ENCODE results near the gene AFAP1L1.

Gene AFAP1L1

DNA sequence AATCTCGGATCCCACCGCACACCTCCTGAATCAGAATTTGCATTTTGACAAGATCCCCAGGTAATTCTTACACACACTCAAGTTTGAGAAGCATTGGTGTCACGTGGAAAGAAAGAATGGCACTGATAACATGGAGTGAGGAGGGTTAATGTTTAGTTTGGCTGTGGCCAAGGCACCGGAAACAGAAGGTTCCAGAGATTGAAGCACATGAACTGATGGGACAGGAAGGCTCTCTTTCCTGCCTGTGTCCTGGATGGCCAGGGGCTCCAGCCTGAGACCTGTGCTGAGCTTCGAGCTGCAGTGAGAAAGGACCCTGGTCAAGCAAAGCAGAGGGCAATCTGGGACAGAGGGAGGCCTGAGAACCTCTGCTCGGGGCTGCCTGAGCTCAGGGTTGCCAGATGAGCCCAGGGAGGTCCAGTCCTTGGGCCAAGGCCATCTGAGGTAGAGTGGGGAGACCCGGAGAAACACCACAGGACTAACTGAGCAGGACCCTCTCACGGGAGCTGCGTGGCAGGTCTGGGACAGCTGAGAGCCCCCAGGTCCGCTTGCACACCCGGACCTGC is 27.3 kb downstream of the AFAP1L1 start:
- ATAC-seq: no peak
- no peak for TF ChIP-seq OSR1 (CRISPR knock-in tag; IDR thresholded peaks at IDR 0.05)
- no peak for TF ChIP-seq ZNF8 (CRISPR knock-in tag; IDR thresholded peaks at IDR 0.05)
- TF ChIP-seq TOX (CRISPR knock-in tag; IDR thresholded peaks at IDR 0.05; ENCODE audit: borderline replicate concordance): no peak
- no peak for TF ChIP-seq ZC3H10 (CRISPR knock-in tag; IDR thresholded peaks at IDR 0.05)
- TF ChIP-seq, protein P1, sequence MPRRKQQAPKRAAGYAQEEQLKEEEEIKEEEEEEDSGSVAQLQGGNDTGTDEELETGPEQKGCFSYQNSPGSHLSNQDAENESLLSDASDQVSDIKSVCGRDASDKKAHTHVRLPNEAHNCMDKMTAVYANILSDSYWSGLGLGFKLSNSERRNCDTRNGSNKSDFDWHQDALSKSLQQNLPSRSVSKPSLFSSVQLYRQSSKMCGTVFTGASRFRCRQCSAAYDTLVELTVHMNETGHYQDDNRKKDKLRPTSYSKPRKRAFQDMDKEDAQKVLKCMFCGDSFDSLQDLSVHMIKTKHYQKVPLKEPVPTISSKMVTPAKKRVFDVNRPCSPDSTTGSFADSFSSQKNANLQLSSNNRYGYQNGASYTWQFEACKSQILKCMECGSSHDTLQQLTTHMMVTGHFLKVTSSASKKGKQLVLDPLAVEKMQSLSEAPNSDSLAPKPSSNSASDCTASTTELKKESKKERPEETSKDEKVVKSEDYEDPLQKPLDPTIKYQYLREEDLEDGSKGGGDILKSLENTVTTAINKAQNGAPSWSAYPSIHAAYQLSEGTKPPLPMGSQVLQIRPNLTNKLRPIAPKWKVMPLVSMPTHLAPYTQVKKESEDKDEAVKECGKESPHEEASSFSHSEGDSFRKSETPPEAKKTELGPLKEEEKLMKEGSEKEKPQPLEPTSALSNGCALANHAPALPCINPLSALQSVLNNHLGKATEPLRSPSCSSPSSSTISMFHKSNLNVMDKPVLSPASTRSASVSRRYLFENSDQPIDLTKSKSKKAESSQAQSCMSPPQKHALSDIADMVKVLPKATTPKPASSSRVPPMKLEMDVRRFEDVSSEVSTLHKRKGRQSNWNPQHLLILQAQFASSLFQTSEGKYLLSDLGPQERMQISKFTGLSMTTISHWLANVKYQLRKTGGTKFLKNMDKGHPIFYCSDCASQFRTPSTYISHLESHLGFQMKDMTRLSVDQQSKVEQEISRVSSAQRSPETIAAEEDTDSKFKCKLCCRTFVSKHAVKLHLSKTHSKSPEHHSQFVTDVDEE (CRISPR knock-in tag; IDR thresholded peaks at IDR 0.05): no peak
- TF ChIP-seq CSDC2 (CRISPR knock-in tag; IDR thresholded peaks at IDR 0.05): no peak
- no peak for TF ChIP-seq ZNF70 (CRISPR knock-in tag; IDR thresholded peaks at IDR 0.05)
- no peak for TF ChIP-seq RARB (CRISPR knock-in tag; IDR thresholded peaks at IDR 0.05)
- no peak for TF ChIP-seq PPARA (CRISPR knock-in tag; IDR thresholded peaks at IDR 0.05; ENCODE audit: borderline replicate concordance)
- TF ChIP-seq BACH2 (CRISPR knock-in tag; IDR thresholded peaks at IDR 0.05; ENCODE audit: borderline replicate concordance): no peak
- no peak for TF ChIP-seq ZNF565 (CRISPR knock-in tag; conservative IDR thresholded peaks at IDR 0.05; ENCODE audit: low read depth)
- TF ChIP-seq ISL1 (CRISPR knock-in tag; IDR thresholded peaks at IDR 0.05): no peak
- no peak for TF ChIP-seq CREB5 (CRISPR knock-in tag; IDR thresholded peaks at IDR 0.05; ENCODE audit: low read depth)
- no peak for TF ChIP-seq ARNTL (CRISPR knock-in tag; IDR thresholded peaks at IDR 0.05; ENCODE audit: borderline replicate concordance, low read depth)
- TF ChIP-seq ZFP3 (CRISPR knock-in tag; IDR thresholded peaks at IDR 0.05): no peak
- no peak for TF ChIP-seq POU6F1 (CRISPR knock-in tag; IDR thresholded peaks at IDR 0.05; ENCODE audit: borderline replicate concordance, low read depth)
- no peak for TF ChIP-seq PATZ1 (CRISPR knock-in tag; IDR thresholded peaks at IDR 0.05; ENCODE audit: borderline replicate concordance)
- TF ChIP-seq SNAI2 (CRISPR knock-in tag; IDR thresholded peaks at IDR 0.05): no peak
- TF ChIP-seq ZFP30 (CRISPR knock-in tag; IDR thresholded peaks at IDR 0.05): no peak
- no peak for TF ChIP-seq TCF4 (CRISPR knock-in tag; IDR thresholded peaks at IDR 0.05; ENCODE audit: borderline replicate concordance)

GRCh38 chr5:149299451-149300054 is 27.9 kb downstream of the AFAP1L1 start:
- TF ChIP-seq BACH2 (CRISPR knock-in tag; IDR thresholded peaks at IDR 0.05; ENCODE audit: borderline replicate concordance) (no peak), POU6F1 (CRISPR knock-in tag; IDR thresholded peaks at IDR 0.05; ENCODE audit: borderline replicate concordance, low read depth) (no peak), ARNTL (CRISPR knock-in tag; IDR thresholded peaks at IDR 0.05; ENCODE audit: borderline replicate concordance, low read depth) (no peak), ZFP3 (CRISPR knock-in tag; IDR thresholded peaks at IDR 0.05) (no peak), GLIS3 (CRISPR knock-in tag; IDR thresholded peaks at IDR 0.05) (no peak), ZFP30 (CRISPR knock-in tag; IDR thresholded peaks at IDR 0.05) (no peak), CSDC2 (CRISPR knock-in tag; IDR thresholded peaks at IDR 0.05) (no peak), TOX (CRISPR knock-in tag; IDR thresholded peaks at IDR 0.05; ENCODE audit: borderline replicate concordance) (no peak), TCF4 (CRISPR knock-in tag; IDR thresholded peaks at IDR 0.05; ENCODE audit: borderline replicate concordance) (no peak), ZNF565 (CRISPR knock-in tag; conservative IDR thresholded peaks at IDR 0.05; ENCODE audit: low read depth) (no peak), ISL1 (CRISPR knock-in tag; IDR thresholded peaks at IDR 0.05) (no peak)
- no peak for ATAC-seq
